DOHH2 (cell line): ENCODE measurements around the gene ZNF415.

Experiments used
- CTCF ChIP-seq: fragments of 200-600 bp; sonication (generic); IDR thresholded peaks from one replicate; pipeline ENCODE4 v1.5.1; 2014; ENCODE audit warnings: antibody characterized with exemption, mild to moderate bottlenecking, low read depth, low read length; ENCODE audit not compliant: poor library complexity, severe bottlenecking
- EZH2phosphoT487 ChIP-seq: fragments of 200-600 bp; sonication (generic); IDR thresholded peaks from 2 replicates; pipeline ENCODE4 v1.6.1; 2017; ENCODE audit warnings: borderline replicate concordance, mild to moderate bottlenecking, antibody characterized with exemption, low read length, moderate library complexity, mixed read lengths

GRCh38 chr19:53158119-53158656, 25.5 kb upstream of the ZNF415 start:
- TF ChIP-seq CTCF (no peak), EZH2phosphoT487 (no peak)
